PC-3 (cell line): ENCODE measurements around the gene USP48. TPM values are rescaled to one million over a fixed set of nuclear protein-coding genes. Genes with fewer than 3 reads are reported as not detected.

Experiments
- ATAC-seq: fragments of 200-7000 bp; cut with Tn5 transposase; 2 replicates; pipeline ENCODE4 v1.9.1; 2020; ENCODE audit warnings: mild to moderate bottlenecking, moderate library complexity
- BruUV-seq: library from RNA; stranded (reverse); fragments of 400-500 nt; replicated peaks from 2 replicates; lab custom pipeline; 2021; lab: Mats Ljungman, UMichigan
- CTCF ChIA-PET: fragments of 300-600 bp; sonication (Branson Sonifier 250); formaldehyde crosslinking; loops from one replicate; lab custom pipeline; 2022; ENCODE audit warnings: antibody characterized with exemption; lab: Charles Lee
- POLR2A ChIA-PET: fragments of 300-600 bp; sonication (Branson Sonifier 250); formaldehyde crosslinking; loops from one replicate; lab custom pipeline; 2022; ENCODE audit warnings: antibody characterized with exemption; ENCODE audit not compliant: unreplicated experiment; lab: Charles Lee
- DNase-seq: peaks from one replicate; pipeline ENCODE4 v3.0.0-alpha.2; 2015
- H2AFZ ChIP-seq: fragments of 300-600 bp; sonication (generic); 2 replicates; pipeline ENCODE4 v1.6.0; 2016; ENCODE audit warnings: antibody characterized with exemption, low read length
- H3F3A ChIP-seq: fragments of 300-600 bp; sonication (generic); one replicate; pipeline ENCODE4 v1.6.0; 2017; ENCODE audit warnings: antibody characterized with exemption, low read length, control low read depth, mild to moderate bottlenecking; ENCODE audit not compliant: unreplicated experiment
- H3K27ac ChIP-seq: fragments of 300-600 bp; sonication (generic); 2 replicates; pipeline ENCODE4 v1.5.1; 2016; ENCODE audit warnings: mild to moderate bottlenecking, low read length
- H3K27me3 ChIP-seq: fragments of 300-600 bp; sonication (generic); 2 replicates; pipeline ENCODE4 v1.6.1; 2016; ENCODE audit warnings: low read length, mixed read lengths
- H3K36me3 ChIP-seq: fragments of 300-600 bp; sonication (generic); 2 replicates; pipeline ENCODE4 v1.6.1; 2016; ENCODE audit warnings: low read depth, mixed run types, low read length, mixed read lengths
- H3K4me1 ChIP-seq: fragments of 300-600 bp; sonication (generic); 2 replicates; pipeline ENCODE4 v1.5.1; 2016; ENCODE audit warnings: low read length; ENCODE audit not compliant: insufficient read depth
- H3K4me2 ChIP-seq: fragments of 300-600 bp; sonication (generic); 2 replicates; pipeline ENCODE4 v1.6.0; 2016; ENCODE audit warnings: low read length
- H3K4me3 ChIP-seq: fragments of 300-600 bp; sonication (generic); 2 replicates; pipeline ENCODE4 v1.5.1; 2016; ENCODE audit warnings: mild to moderate bottlenecking, low read length, mixed read lengths
- H3K79me2 ChIP-seq: fragments of 300-600 bp; sonication (generic); 2 replicates; pipeline ENCODE4 v1.6.1; 2017; ENCODE audit warnings: low read length, mixed read lengths
- H3K9ac ChIP-seq: fragments of 300-600 bp; sonication (generic); 2 replicates; pipeline ENCODE4 v1.6.0; 2016; ENCODE audit warnings: mild to moderate bottlenecking, low read length
- H3K9me2 ChIP-seq: fragments of 300-600 bp; sonication (generic); replicated peaks from 2 replicates; pipeline ENCODE4 v1.6.1; 2016; ENCODE audit warnings: mixed run types, low read length, mixed read lengths
- H3K9me3 ChIP-seq: fragments of 300-600 bp; sonication (generic); 2 replicates; pipeline ENCODE4 v1.6.1; 2016; ENCODE audit warnings: low read length, mixed read lengths
- H4K20me1 ChIP-seq: fragments of 300-600 bp; sonication (generic); 2 replicates; pipeline ENCODE4 v1.6.1; 2016; ENCODE audit warnings: low read length, mixed read lengths
- EZH2 ChIP-seq: fragments of 300-600 bp; sonication (generic); IDR thresholded peaks from one replicate; pipeline ENCODE4 v1.6.1; 2017; ENCODE audit warnings: antibody characterized with exemption, mild to moderate bottlenecking, low read length; ENCODE audit not compliant: unreplicated experiment
- EZH2phosphoT487 ChIP-seq: fragments of 300-600 bp; sonication (generic); IDR thresholded peaks from 2 replicates; pipeline ENCODE4 v1.6.1; 2018; ENCODE audit warnings: mild to moderate bottlenecking, antibody characterized with exemption, low read length, borderline replicate concordance
- intact Hi-C: fragments of 100-400 bp; cut with micrococcal nuclease; formaldehyde crosslinking; loops from 2 replicates; pipeline ENCODE4 v1.9.0; 2023
- total RNA-seq: library from RNA; depleted of rRNA; stranded (reverse); fragments of >200 nt; gene quantifications from 2 replicates; pipeline ENCODE4 v1.2.3, GENCODE V29; 2014
- TF ChIP-seq, protein P1 (sequence below): fragments of 300-600 bp; sonication (generic); conservative IDR thresholded peaks from 2 replicates; pipeline ENCODE4 v1.5.1; 2017; ENCODE audit warnings: antibody characterized with exemption, low read depth, mild to moderate bottlenecking, low read length

Gene USP48
- total RNA-seq, 1 experiment from 2014 or later, result 33.3 TPM

DNA sequence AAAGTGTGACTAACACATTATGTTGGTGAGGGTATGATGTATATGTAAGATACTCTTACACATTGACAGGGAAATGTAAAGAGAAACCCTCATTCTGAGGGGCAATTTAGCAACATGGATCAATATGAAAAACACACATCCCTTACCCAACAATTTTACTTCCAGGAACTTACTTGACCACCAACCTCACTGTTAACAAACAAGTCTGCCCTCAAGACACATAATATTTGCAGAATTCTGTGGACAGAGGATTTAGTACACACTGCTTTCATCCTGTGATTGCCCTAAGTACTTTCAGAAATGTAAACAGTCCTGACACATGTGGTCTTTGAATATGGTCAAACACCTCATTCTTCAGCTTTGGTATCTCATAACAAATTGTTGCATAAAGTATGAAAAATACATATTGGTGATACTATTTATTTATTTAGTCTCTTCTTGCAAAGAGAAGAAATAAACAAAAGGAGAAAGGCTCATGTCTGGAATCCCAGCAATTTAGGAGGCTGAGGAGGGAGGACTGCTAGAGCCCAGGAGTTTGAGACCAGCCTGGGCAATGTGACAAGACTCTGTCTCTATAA lies 6.9 kb downstream of the USP48 start:
- Histone ChIP-seq H3K79me2 (peaks cover 99% of the 10 kb centered on the region), H2AFZ (no peak overlapping the region), H4K20me1 (peaks cover 41% of the 10 kb centered on the region), H3K4me1 (peaks cover 31% of the 10 kb centered on the region), H3K27me3 (no peaks in the 10 kb centered on the region), H3K9ac (no peak overlapping the region), H3K27ac (no peak overlapping the region), H3F3A (no peaks in the 10 kb centered on the region), H3K36me3 (0 out of 2 replicates have a peak, but pooled peaks cover 3% of the 10 kb centered on the region), H3K9me2 (no peaks in the 10 kb centered on the region), H3K4me2 (no peak overlapping the region), H3K9me3 (no peaks in the 10 kb centered on the region), H3K4me3 (no peak overlapping the region)
- ATAC-seq (peak; percentile 52), DNase-seq (peak; percentile 53)
- CTCF ChIA-PET, result interaction anchor here (0.6 kb wide), 1 partner anchor 249 kb away, joined by 3 read pairs; no protein-coding TSS in a partner anchor
- TF ChIP-seq EZH2, result no peak
- TF ChIP-seq, protein P1, sequence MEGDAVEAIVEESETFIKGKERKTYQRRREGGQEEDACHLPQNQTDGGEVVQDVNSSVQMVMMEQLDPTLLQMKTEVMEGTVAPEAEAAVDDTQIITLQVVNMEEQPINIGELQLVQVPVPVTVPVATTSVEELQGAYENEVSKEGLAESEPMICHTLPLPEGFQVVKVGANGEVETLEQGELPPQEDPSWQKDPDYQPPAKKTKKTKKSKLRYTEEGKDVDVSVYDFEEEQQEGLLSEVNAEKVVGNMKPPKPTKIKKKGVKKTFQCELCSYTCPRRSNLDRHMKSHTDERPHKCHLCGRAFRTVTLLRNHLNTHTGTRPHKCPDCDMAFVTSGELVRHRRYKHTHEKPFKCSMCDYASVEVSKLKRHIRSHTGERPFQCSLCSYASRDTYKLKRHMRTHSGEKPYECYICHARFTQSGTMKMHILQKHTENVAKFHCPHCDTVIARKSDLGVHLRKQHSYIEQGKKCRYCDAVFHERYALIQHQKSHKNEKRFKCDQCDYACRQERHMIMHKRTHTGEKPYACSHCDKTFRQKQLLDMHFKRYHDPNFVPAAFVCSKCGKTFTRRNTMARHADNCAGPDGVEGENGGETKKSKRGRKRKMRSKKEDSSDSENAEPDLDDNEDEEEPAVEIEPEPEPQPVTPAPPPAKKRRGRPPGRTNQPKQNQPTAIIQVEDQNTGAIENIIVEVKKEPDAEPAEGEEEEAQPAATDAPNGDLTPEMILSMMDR, result no peak
- TF ChIP-seq EZH2phosphoT487, result no peak
- no TSS peak for BruUV-seq
- POLR2A ChIA-PET, result no interaction called here
- intact Hi-C loops, result no loop called here

DNA sequence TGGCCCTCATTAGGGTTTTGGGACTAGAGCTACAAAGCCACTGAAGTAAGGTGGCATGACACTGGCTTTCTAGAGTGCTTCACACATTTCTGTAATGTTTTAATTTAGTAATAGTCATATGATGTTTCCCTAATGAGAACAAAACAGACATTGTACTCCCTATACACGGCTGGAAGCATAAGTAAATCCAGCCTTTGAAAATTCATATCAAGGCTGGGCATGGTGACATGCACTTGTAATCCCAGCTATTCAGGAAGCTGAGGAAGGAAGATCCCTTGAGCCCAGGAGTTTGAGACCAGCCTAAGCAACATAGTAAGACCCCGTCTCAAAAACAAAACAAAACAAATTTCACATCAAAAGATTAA lies 7.4 kb downstream of the USP48 start:
- Histone ChIP-seq H3K4me1 (peaks cover 31% of the 10 kb centered on the region), H3K27ac (no peak overlapping the region), H3K79me2 (peaks cover 99% of the 10 kb centered on the region), H3F3A (no peaks in the 10 kb centered on the region), H3K27me3 (no peaks in the 10 kb centered on the region), H4K20me1 (peaks cover 41% of the 10 kb centered on the region), H2AFZ (no peak overlapping the region), H3K9me3 (no peaks in the 10 kb centered on the region), H3K36me3 (0 out of 2 replicates have a peak, but pooled peaks cover 3% of the 10 kb centered on the region), H3K9me2 (no peaks in the 10 kb centered on the region), H3K4me3 (no peak overlapping the region), H3K9ac (no peak overlapping the region), H3K4me2 (no peak overlapping the region)
- no TSS peak for BruUV-seq
- ATAC-seq (no peak), DNase-seq (no peak)
- TF ChIP-seq, protein P1, result no peak
- TF ChIP-seq EZH2phosphoT487 (no peak), EZH2 (no peak)
- intact Hi-C loops, result no loop called here
- ChIA-PET POLR2A (no interaction called here), CTCF (no interaction called here)

DNA sequence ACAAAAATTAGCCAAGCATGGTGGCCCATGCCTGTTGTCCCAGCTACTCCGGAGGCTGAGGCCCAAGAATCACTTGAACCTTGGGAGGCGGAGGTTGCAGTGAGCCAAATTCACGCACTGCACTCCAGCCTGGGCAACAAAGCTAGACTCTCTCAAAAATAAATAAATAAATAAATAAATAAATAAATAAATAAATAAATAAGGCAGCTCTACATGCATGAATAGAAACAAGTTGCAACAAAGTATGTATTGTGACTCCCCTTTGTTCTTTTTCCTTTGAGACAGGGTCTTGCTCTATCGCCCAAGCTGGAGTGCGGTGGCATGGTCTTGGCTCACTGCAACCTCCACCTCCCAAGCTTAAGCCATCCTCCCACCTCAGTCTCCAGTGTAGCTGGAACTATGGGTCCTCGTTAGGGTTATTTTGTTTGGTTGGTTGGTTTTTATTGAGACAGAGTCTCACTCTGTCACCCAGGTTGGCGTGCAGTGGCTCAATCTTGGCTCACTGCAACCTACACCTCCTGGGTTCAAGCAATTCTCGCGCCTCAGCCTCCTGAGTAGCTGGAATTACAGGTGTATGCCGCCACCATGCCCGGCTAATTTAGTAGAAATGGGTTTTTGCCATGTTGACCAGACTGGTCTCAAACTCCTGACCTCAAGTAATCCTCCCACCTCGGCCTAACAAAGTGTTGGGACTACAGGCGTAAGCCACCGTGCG lies 8.0 kb downstream of the USP48 start:
- H3K36me3 ChIP-seq, result 0 out of 2 replicates have a peak, but pooled peaks cover 3% of the 10 kb centered on the region
- intact Hi-C loops, result no loop called here
- TF ChIP-seq, protein P1, result no peak
- TF ChIP-seq EZH2, result no peak
- no peak for TF ChIP-seq EZH2phosphoT487
- H3K27me3 ChIP-seq, result no peaks in the 10 kb centered on the region
- no peak for ATAC-seq
- no peak overlapping the region for H3K27ac ChIP-seq
- peaks cover 99% of the 10 kb centered on the region for H3K79me2 ChIP-seq
- H3F3A ChIP-seq, result no peaks in the 10 kb centered on the region
- H3K9me3 ChIP-seq, result no peaks in the 10 kb centered on the region
- H3K4me2 ChIP-seq, result no peak overlapping the region
- ChIA-PET POLR2A (no interaction called here), CTCF (no interaction called here)
- peaks cover 26% of the 10 kb centered on the region for H3K4me1 ChIP-seq
- no peak overlapping the region for H3K4me3 ChIP-seq
- H3K9me2 ChIP-seq, result no peaks in the 10 kb centered on the region
- H4K20me1 ChIP-seq, result peaks cover 36% of the 10 kb centered on the region
- no peak for DNase-seq
- no peak overlapping the region for H3K9ac ChIP-seq
- H2AFZ ChIP-seq, result no peak overlapping the region
- BruUV-seq, result no TSS peak
